Activated CD8-positive, alpha-beta T cell treated with anti-CD3 and anti-CD28 coated beads for 36 hours (primary cell): ENCODE results near the gene ACKR3. TPM values are rescaled to one million over a fixed set of nuclear protein-coding genes. Genes with fewer than 3 reads are reported as not detected.
A peak's percentile ranks its signal among the peaks of the same experiment; 100 is the strongest.

Experiments
- ATAC-seq: fragments of 200-7000 bp; cut with Tn5 transposase; one replicate; pipeline ENCODE4 v1.10.0; 2021; ENCODE audit warnings: mild to moderate bottlenecking, moderate library complexity
- CTCF ChIA-PET: fragments of 350-600 bp; sonication (Branson Sonifier 250); formaldehyde crosslinking; loops from one replicate; lab custom pipeline; 2021; ENCODE audit warnings: antibody characterized with exemption; lab: Charles Lee
- POLR2A ChIA-PET: fragments of 350-600 bp; sonication (Branson Sonifier 250); formaldehyde crosslinking; loops from one replicate; lab custom pipeline; 2021; ENCODE audit warnings: antibody characterized with exemption; lab: Charles Lee
- DNase-seq: peaks from one replicate; pipeline ENCODE4 v3.0.0-alpha.2; 2020
- H3K27ac Mint-ChIP-seq: one replicate; pipeline ENCODE4 v1.8.0; 2021; ENCODE audit warnings: mild to moderate bottlenecking, mixed read lengths
- H3K27me3 Mint-ChIP-seq: one replicate; pipeline ENCODE4 v1.8.0; 2021; ENCODE audit warnings: mixed read lengths
- H3K36me3 Mint-ChIP-seq: one replicate; pipeline ENCODE4 v1.8.0; 2021; ENCODE audit warnings: low read depth, mixed read lengths
- H3K4me1 Mint-ChIP-seq: one replicate; pipeline ENCODE4 v1.8.0; 2021; ENCODE audit warnings: low read depth, mixed read lengths
- H3K4me3 Mint-ChIP-seq: one replicate; pipeline ENCODE4 v1.8.0; 2021; ENCODE audit warnings: mild to moderate bottlenecking, moderate library complexity, mixed read lengths
- H3K9me3 Mint-ChIP-seq: one replicate; pipeline ENCODE4 v1.8.0; 2021; ENCODE audit warnings: mixed read lengths
- intact Hi-C: fragments of 100-400 bp; cut with micrococcal nuclease; formaldehyde crosslinking; loops from one replicate; pipeline ENCODE4 v1.10.0; 2022
- total RNA-seq, 2 experiments: library from RNA; stranded (reverse); gene quantifications; one replicate each; pipeline ENCODE4 v1.2.3, GENCODE V29; 2021
- TF ChIP-seq, protein P1 (sequence below): fragments of 200-600 bp; IDR thresholded peaks from one replicate; pipeline ENCODE4 v1.8.0; 2022; ENCODE audit warnings: antibody characterized with exemption, mild to moderate bottlenecking

ACKR3 gene
- total RNA-seq, 2 experiments from 2014 or later, result 2.4 to 3.4 TPM

DNA sequence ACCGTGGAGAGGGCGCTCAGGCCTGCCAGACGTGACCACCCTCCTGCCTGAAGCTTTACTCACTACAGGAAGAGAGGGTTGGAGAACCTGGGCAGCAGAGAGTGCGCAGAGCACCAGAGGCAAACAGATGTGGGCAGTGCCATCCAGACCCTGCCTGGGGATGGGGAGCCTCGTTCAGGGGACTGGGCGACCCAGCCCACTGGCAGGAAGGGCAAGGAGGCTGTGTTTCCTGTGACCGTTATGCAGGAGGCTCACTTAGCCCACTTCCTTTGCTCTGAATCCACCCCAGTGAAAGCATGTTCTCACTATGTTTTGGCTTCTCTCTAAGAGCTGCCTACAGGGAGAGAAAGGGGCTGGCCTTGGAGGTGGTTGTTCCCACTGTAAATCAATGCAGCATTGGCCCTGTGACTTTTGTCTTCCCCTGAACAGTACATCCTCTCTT is 23.0 kb upstream of the ACKR3 start:
- peak overlapping the region; percentile 96 for H3K27ac Mint-ChIP-seq
- TF ChIP-seq, protein P1, sequence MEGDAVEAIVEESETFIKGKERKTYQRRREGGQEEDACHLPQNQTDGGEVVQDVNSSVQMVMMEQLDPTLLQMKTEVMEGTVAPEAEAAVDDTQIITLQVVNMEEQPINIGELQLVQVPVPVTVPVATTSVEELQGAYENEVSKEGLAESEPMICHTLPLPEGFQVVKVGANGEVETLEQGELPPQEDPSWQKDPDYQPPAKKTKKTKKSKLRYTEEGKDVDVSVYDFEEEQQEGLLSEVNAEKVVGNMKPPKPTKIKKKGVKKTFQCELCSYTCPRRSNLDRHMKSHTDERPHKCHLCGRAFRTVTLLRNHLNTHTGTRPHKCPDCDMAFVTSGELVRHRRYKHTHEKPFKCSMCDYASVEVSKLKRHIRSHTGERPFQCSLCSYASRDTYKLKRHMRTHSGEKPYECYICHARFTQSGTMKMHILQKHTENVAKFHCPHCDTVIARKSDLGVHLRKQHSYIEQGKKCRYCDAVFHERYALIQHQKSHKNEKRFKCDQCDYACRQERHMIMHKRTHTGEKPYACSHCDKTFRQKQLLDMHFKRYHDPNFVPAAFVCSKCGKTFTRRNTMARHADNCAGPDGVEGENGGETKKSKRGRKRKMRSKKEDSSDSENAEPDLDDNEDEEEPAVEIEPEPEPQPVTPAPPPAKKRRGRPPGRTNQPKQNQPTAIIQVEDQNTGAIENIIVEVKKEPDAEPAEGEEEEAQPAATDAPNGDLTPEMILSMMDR, result no peak
- ATAC-seq (peak; percentile 80), DNase-seq (peak; percentile 59)
- ChIA-PET CTCF (interaction anchor here (1.2 to 2.9 kb wide), 7 partner anchors 9 to 34 kb away, joined by 3 to 14 read pairs (median 3); partner anchors contain the start of gene ACKR3), POLR2A (interaction anchor here (1.2 to 2.3 kb wide), 4 partner anchors 9 to 19 kb away, joined by 3 to 8 read pairs (median 4); no protein-coding TSS in a partner anchor)
- peaks cover 28% of the 10 kb centered on the region for H3K36me3 Mint-ChIP-seq
- intact Hi-C loops, result no loop called here
- H3K27me3 Mint-ChIP-seq, result no peaks in the 10 kb centered on the region
- H3K4me3 Mint-ChIP-seq, result peak overlapping the region; percentile 69
- peaks cover 90% of the 10 kb centered on the region for H3K4me1 Mint-ChIP-seq
- peaks cover 6% of the 10 kb centered on the region for H3K9me3 Mint-ChIP-seq

- ATAC-seq (no peak), DNase-seq (no peak)
- peaks cover 17% of the 10 kb centered on the region for H3K36me3 Mint-ChIP-seq
- H3K4me1 Mint-ChIP-seq, result peaks cover 90% of the 10 kb centered on the region
- peak overlapping the region; percentile 96 for H3K27ac Mint-ChIP-seq
- ChIA-PET CTCF (interaction anchor here (1.1 to 2.9 kb wide), 4 partner anchors 21 to 35 kb away, joined by 3 to 14 read pairs (median 4); partner anchors contain the start of gene ACKR3), POLR2A (interaction anchor here (0.6 to 1.0 kb wide), 2 partner anchors 8 to 10 kb away, joined by 3 to 4 read pairs; no protein-coding TSS in a partner anchor)
- no peak overlapping the region for H3K4me3 Mint-ChIP-seq
- H3K9me3 Mint-ChIP-seq, result peaks cover 3% of the 10 kb centered on the region
- intact Hi-C loops, result no loop called here
- no peaks in the 10 kb centered on the region for H3K27me3 Mint-ChIP-seq
- TF ChIP-seq, protein P1, result no peak
These were observed 21.9 kb upstream of the ACKR3 start for GRCh38 chr2:236547725-236548124.

GRCh38 chr2:236548179-236548921 is 21.3 kb upstream of the ACKR3 start:
- ATAC-seq (no peak), DNase-seq (no peak)
- Mint-ChIP-seq H3K27ac (peak overlapping the region; percentile 96), H3K4me3 (no peak overlapping the region), H3K9me3 (peaks cover 3% of the 10 kb centered on the region), H3K36me3 (peaks cover 10% of the 10 kb centered on the region), H3K27me3 (no peaks in the 10 kb centered on the region), H3K4me1 (peaks cover 90% of the 10 kb centered on the region)
- intact Hi-C loops, result no loop called here
- POLR2A ChIA-PET, result interaction anchor here (0.6 to 1.0 kb wide), 3 partner anchors 8 to 20 kb away, joined by 3 to 4 read pairs (median 3); no protein-coding TSS in a partner anchor
- CTCF ChIA-PET, result interaction anchor here (0.6 to 2.9 kb wide), 4 partner anchors 11 to 69 kb away, joined by 3 to 14 read pairs (median 4); partner anchors contain the start of gene ACKR3
- TF ChIP-seq, protein P1, result no peak

DNA sequence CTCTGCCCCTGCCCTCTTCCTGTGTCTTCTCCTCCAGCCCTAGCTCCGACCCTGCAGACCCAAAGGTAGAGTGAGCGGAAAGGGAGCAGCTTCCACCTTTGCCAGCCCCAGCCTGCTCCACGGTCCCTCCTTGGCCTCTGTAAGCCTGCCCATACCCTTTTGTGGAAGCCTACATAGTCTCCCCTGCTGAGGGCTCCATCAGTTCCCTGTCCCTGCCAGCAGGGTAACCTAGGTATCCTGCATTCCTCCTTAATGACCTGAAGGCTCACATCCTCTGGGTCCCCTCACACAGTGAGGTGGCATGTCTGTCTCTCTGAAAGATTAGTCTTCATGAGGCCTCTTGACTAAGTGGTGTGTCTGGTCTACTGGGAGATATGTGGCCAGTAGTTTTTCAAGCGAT is 20.5 kb upstream of the ACKR3 start:
- CTCF ChIA-PET, result interaction anchor here (0.6 to 2.9 kb wide), 3 partner anchors 20 to 70 kb away, joined by 3 to 14 read pairs (median 5); partner anchors contain the start of gene ACKR3
- TF ChIP-seq, protein P1, result no peak
- Mint-ChIP-seq H3K36me3 (peaks cover 14% of the 10 kb centered on the region), H3K9me3 (peaks cover 10% of the 10 kb centered on the region), H3K27ac (peak overlapping the region; percentile 56), H3K4me3 (no peak overlapping the region), H3K27me3 (no peaks in the 10 kb centered on the region), H3K4me1 (peaks cover 97% of the 10 kb centered on the region)
- intact Hi-C loops, result no loop called here
- no peak for DNase-seq
- no peak for ATAC-seq
- POLR2A ChIA-PET, result no interaction called here
